Measurements from ENCODE around the gene DMAP1.

The DMAP1 gene

DNA sequence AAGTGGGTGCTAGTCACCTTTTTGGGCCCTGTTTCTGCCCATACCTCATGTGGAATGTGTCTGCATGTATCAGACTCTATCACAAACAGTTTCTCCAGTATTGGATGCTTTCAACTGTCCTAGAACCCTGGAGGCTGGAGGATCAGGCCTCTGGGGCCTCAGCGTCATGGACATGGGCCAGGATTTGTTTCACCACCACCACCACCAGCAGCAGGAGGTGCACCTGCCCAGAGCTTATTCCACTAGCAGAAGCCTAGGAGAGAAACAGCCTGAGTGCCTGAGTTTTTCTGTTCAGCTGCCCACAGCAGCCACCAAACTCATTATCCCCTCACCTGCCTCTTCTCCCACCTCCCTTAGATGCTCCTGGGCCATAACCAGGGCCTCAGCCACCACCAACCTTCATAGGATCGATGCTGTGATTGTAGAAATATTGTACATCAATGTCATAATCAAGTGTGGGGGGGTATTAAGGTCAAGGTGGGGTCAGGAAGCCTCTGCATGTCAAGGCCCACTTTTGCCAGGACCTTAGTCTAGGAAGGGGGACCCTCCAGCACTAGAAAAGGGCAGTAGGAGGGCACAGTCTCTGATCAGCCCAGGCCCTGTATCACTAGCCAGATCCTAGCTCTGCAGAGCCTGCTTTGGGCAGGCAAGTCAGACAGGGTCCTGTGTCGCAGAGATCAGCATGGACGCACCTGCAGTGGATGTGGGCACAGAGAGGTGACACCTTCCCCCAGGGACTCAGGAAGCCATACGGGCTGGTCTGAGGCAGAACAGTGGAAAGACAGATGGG lies 9.3 kb downstream of the DMAP1 start:
- H3K36me3 ChIP-seq (ENCODE audit: control insufficient read depth in 2 of 2, insufficient read depth in 1 of 2, low read length in 2 of 2): peaks cover 0 to 76% of the 10 kb centered on the region in 2 experiments; a peak in 1 of 3 replicates
- TF ChIP-seq ZFP37 (tag by site-specific recombination; IDR thresholded peaks at IDR 0.05) (no peak), GLIS1 (tag by site-specific recombination; IDR thresholded peaks at IDR 0.05) (no peak), ZNF626 (tag by site-specific recombination; IDR thresholded peaks at IDR 0.05) (no peak), ZNF600 (tag by site-specific recombination; IDR thresholded peaks at IDR 0.05) (no peak), ZNF2 (tag by site-specific recombination; IDR thresholded peaks at IDR 0.05) (no peak), ZNF621 (tag by site-specific recombination; IDR thresholded peaks at IDR 0.05) (no peak), ZNF211 (tag by site-specific recombination; IDR thresholded peaks at IDR 0.05; ENCODE audit: low read depth) (no peak), ZNF529 (tag by site-specific recombination; IDR thresholded peaks at IDR 0.05; ENCODE audit: insufficient replicate concordance) (no peak), ZNF792 (tag by site-specific recombination; IDR thresholded peaks at IDR 0.05) (no peak), ZEB2 (tag by site-specific recombination; IDR thresholded peaks at IDR 0.05) (no peak), ZNF623 (tag by site-specific recombination; IDR thresholded peaks at IDR 0.05) (no peak), ZNF843 (tag by site-specific recombination; IDR thresholded peaks at IDR 0.05) (no peak), ZBTB48 (tag by site-specific recombination; IDR thresholded peaks at IDR 0.05) (no peak)
- TF ChIP-seq, protein P1, sequence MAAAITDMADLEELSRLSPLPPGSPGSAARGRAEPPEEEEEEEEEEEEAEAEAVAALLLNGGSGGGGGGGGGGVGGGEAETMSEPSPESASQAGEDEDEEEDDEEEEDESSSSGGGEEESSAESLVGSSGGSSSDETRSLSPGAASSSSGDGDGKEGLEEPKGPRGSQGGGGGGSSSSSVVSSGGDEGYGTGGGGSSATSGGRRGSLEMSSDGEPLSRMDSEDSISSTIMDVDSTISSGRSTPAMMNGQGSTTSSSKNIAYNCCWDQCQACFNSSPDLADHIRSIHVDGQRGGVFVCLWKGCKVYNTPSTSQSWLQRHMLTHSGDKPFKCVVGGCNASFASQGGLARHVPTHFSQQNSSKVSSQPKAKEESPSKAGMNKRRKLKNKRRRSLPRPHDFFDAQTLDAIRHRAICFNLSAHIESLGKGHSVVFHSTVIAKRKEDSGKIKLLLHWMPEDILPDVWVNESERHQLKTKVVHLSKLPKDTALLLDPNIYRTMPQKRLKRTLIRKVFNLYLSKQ (tag by site-specific recombination; IDR thresholded peaks at IDR 0.05; ENCODE audit: borderline replicate concordance): no peak
- no peaks in the 10 kb centered on the region for H3K4me1 ChIP-seq (ENCODE audit: control insufficient read depth, insufficient read depth, low read length)
- H3K9me3 ChIP-seq (ENCODE audit: control insufficient read depth, insufficient read depth, low read depth, low read length): no peaks in the 10 kb centered on the region
- POLR2A ChIA-PET: no interaction called here
- no peak overlapping the region for H3K4me3 ChIP-seq (ENCODE audit: low read depth, low read length)
- CTCF ChIA-PET: no interaction called here
- no peak overlapping the region for H3K27ac ChIP-seq (ENCODE audit: extremely low read depth, low read depth, low read length)

DNA sequence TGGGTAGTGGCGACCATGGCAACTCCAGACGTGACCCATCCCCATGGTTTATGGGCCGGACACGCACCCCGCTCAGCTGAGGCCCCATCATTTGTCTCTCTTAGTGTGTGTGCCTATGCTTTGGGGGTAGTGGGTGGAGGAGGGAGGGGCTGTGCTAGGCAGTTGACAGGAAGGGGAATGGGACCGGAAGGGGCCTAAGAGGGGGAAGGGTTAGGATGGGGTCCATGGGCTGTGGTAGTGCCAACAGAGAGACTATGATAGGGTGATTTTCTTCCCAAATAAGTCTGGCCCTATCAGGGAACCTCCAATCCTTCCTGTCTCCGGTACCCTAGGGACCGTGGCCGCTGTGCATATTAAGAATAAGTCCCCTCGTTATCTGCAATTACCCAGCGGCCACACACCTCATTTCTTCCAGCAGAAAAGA lies 9.9 kb downstream of the DMAP1 start:
- H3K36me3 ChIP-seq (ENCODE audit: control insufficient read depth in 2 of 2, insufficient read depth in 1 of 2, low read length in 2 of 2): peaks cover 0 to 70% of the 10 kb centered on the region in 2 experiments; a peak in 1 of 3 replicates
- ChIA-PET POLR2A (no interaction called here), CTCF (no interaction called here)
- TF ChIP-seq ZBTB17 (tag by site-specific recombination; IDR thresholded peaks at IDR 0.05) (no peak), FEZF1 (tag by site-specific recombination; IDR thresholded peaks at IDR 0.05) (no peak), SCRT1 (tag by site-specific recombination; IDR thresholded peaks at IDR 0.05; ENCODE audit: borderline replicate concordance) (no peak), ZNF157 (tag by site-specific recombination; IDR thresholded peaks at IDR 0.05) (no peak), ZNF501 (tag by site-specific recombination; IDR thresholded peaks at IDR 0.05) (no peak), ZNF76 (tag by site-specific recombination; IDR thresholded peaks at IDR 0.05; ENCODE audit: borderline replicate concordance, low read depth) (no peak), ZNF202 (tag by site-specific recombination; IDR thresholded peaks at IDR 0.05; ENCODE audit: borderline replicate concordance) (no peak), SETDB1 (IDR thresholded peaks at IDR 0.05; ENCODE audit: insufficient read length, low read length) (no peak), ZNF747 (tag by site-specific recombination; IDR thresholded peaks at IDR 0.05) (no peak), ZNF16 (tag by site-specific recombination; IDR thresholded peaks at IDR 0.05; ENCODE audit: low read depth) (no peak)
- TF ChIP-seq, protein P2, sequence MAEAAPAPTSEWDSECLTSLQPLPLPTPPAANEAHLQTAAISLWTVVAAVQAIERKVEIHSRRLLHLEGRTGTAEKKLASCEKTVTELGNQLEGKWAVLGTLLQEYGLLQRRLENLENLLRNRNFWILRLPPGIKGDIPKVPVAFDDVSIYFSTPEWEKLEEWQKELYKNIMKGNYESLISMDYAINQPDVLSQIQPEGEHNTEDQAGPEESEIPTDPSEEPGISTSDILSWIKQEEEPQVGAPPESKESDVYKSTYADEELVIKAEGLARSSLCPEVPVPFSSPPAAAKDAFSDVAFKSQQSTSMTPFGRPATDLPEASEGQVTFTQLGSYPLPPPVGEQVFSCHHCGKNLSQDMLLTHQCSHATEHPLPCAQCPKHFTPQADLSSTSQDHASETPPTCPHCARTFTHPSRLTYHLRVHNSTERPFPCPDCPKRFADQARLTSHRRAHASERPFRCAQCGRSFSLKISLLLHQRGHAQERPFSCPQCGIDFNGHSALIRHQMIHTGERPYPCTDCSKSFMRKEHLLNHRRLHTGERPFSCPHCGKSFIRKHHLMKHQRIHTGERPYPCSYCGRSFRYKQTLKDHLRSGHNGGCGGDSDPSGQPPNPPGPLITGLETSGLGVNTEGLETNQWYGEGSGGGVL (tag by site-specific recombination; IDR thresholded peaks at IDR 0.05): no peak
- TF ChIP-seq, protein P3, sequence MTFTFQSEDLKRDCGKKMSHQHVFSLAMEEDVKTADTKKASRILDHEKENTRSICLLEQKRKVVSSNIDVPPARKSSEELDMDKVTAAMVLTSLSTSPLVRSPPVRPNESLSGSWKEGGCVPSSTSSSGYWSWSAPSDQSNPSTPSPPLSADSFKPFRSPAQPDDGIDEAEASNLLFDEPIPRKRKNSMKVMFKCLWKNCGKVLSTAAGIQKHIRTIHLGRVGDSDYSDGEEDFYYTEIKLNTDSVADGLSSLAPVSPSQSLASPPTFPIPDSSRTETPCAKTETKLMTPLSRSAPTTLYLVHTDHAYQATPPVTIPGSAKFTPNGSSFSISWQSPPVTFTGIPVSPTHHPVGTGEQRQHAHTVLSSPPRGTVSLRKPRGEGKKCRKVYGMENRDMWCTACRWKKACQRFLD (tag by site-specific recombination; IDR thresholded peaks at IDR 0.05): no peak
- TF ChIP-seq, protein P4, sequence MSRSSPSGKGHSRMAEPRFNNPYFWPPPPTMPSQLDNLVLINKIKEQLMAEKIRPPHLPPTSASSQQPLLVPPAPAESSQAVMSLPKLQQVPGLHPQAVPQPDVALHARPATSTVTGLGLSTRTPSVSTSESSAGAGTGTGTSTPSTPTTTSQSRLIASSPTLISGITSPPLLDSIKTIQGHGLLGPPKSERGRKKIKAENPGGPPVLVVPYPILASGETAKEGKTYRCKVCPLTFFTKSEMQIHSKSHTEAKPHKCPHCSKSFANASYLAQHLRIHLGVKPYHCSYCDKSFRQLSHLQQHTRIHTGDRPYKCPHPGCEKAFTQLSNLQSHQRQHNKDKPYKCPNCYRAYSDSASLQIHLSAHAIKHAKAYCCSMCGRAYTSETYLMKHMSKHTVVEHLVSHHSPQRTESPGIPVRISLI (tag by site-specific recombination; IDR thresholded peaks at IDR 0.05): no peak
- TF ChIP-seq, protein P5, sequence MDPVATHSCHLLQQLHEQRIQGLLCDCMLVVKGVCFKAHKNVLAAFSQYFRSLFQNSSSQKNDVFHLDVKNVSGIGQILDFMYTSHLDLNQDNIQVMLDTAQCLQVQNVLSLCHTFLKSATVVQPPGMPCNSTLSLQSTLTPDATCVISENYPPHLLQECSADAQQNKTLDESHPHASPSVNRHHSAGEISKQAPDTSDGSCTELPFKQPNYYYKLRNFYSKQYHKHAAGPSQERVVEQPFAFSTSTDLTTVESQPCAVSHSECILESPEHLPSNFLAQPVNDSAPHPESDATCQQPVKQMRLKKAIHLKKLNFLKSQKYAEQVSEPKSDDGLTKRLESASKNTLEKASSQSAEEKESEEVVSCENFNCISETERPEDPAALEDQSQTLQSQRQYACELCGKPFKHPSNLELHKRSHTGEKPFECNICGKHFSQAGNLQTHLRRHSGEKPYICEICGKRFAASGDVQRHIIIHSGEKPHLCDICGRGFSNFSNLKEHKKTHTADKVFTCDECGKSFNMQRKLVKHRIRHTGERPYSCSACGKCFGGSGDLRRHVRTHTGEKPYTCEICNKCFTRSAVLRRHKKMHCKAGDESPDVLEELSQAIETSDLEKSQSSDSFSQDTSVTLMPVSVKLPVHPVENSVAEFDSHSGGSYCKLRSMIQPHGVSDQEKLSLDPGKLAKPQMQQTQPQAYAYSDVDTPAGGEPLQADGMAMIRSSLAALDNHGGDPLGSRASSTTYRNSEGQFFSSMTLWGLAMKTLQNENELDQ (tag by site-specific recombination; IDR thresholded peaks at IDR 0.05; ENCODE audit: low read depth): no peak
- no peaks in the 10 kb centered on the region for H3K9me3 ChIP-seq (ENCODE audit: control insufficient read depth, insufficient read depth, low read depth, low read length)
- no peaks in the 10 kb centered on the region for H3K4me1 ChIP-seq (ENCODE audit: control insufficient read depth, insufficient read depth, low read length)
- H3K27ac ChIP-seq (ENCODE audit: extremely low read depth, low read depth, low read length): no peak overlapping the region
- no peak overlapping the region for H3K4me3 ChIP-seq (ENCODE audit: low read depth, low read length)

Measured in HEK293 (cell line).